WTC11 (cell line): ENCODE measurements around the gene ANXA6. TPM values are rescaled to one million over a fixed set of nuclear protein-coding genes. Genes with fewer than 3 reads are reported as not detected.

Source experiments
- ATAC-seq: fragments of 200-7000 bp; cut with Tn5 transposase; 2 replicates; pipeline ENCODE4 v1.10.0; 2021; ENCODE audit warnings: mild to moderate bottlenecking, moderate library complexity
- CTCF ChIA-PET: fragments of 300-600 bp; sonication (Branson Sonifier 250); formaldehyde crosslinking; loops from one replicate; lab custom pipeline; 2021; ENCODE audit warnings: antibody characterized with exemption; lab: Charles Lee
- POLR2A ChIA-PET: fragments of 350-600 bp; sonication (Branson Sonifier 250); formaldehyde crosslinking; loops from one replicate; lab custom pipeline; 2021; ENCODE audit warnings: antibody characterized with exemption; lab: Charles Lee
- DNase-seq: peaks from one replicate; pipeline ENCODE4 v3.0.0; 2021; ENCODE audit warnings: low spot score
- H3K27ac Mint-ChIP-seq: 2 replicates; pipeline ENCODE4 v1.8.0; 2021; ENCODE audit warnings: mixed read lengths
- H3K27me3 Mint-ChIP-seq: 2 replicates; pipeline ENCODE4 v1.8.0; 2021; ENCODE audit warnings: low read depth, mild to moderate bottlenecking, moderate library complexity, mixed read lengths
- H3K36me3 Mint-ChIP-seq: 2 replicates; pipeline ENCODE4 v1.8.0; 2021; ENCODE audit warnings: mixed read lengths
- H3K4me1 Mint-ChIP-seq: 2 replicates; pipeline ENCODE4 v1.8.0; 2022; ENCODE audit warnings: mixed read lengths
- H3K4me3 Mint-ChIP-seq: 2 replicates; pipeline ENCODE4 v1.8.0; 2021; ENCODE audit warnings: mild to moderate bottlenecking, moderate library complexity, mixed read lengths
- H3K9me3 Mint-ChIP-seq: 2 replicates; pipeline ENCODE4 v1.8.0; 2021; ENCODE audit warnings: mixed read lengths
- ATF6 ChIP-seq: sonication (generic); formaldehyde crosslinking; IDR thresholded peaks from 2 replicates; pipeline ENCODE4 v1.8.1; 2023; ENCODE audit warnings: mild to moderate bottlenecking, missing genetic modification reagents
- CREB1 ChIP-seq: sonication (generic); formaldehyde crosslinking; IDR thresholded peaks from 2 replicates; pipeline ENCODE4 v1.8.0; 2023; ENCODE audit warnings: mild to moderate bottlenecking, missing genetic modification reagents
- CTCF ChIP-seq: fragments of 200-600 bp; IDR thresholded peaks from 2 replicates; pipeline ENCODE4 v1.8.0; 2022; ENCODE audit warnings: antibody characterized with exemption
- ERG ChIP-seq: fragments of 250-450 bp; sonication (Bioruptor Pico); IDR thresholded peaks from 2 replicates; pipeline ENCODE4 v1.8.0; 2021; ENCODE audit warnings: mild to moderate bottlenecking
- ESRRA ChIP-seq: sonication (generic); formaldehyde crosslinking; IDR thresholded peaks from 2 replicates; pipeline ENCODE4 v1.8.1; 2022; ENCODE audit warnings: mild to moderate bottlenecking, missing genetic modification reagents, borderline replicate concordance
- FOXP4 ChIP-seq: sonication (generic); formaldehyde crosslinking; IDR thresholded peaks from 2 replicates; pipeline ENCODE4 v1.8.0; 2022; ENCODE audit warnings: mild to moderate bottlenecking, missing genetic modification reagents
- IRF2 ChIP-seq: sonication (generic); formaldehyde crosslinking; IDR thresholded peaks from 2 replicates; pipeline ENCODE4 v1.8.0; 2022; ENCODE audit warnings: low read depth, missing genetic modification reagents, borderline replicate concordance
- JUN ChIP-seq: sonication (generic); formaldehyde crosslinking; IDR thresholded peaks from 2 replicates; pipeline ENCODE4 v1.8.0; 2023; ENCODE audit warnings: mild to moderate bottlenecking, missing genetic modification reagents
- MLX ChIP-seq: sonication (generic); formaldehyde crosslinking; IDR thresholded peaks from 2 replicates; pipeline ENCODE4 v1.8.1; 2023; ENCODE audit warnings: mild to moderate bottlenecking, missing genetic modification reagents, moderate library complexity
- NR2C2 ChIP-seq: sonication (generic); formaldehyde crosslinking; IDR thresholded peaks from 2 replicates; pipeline ENCODE4 v1.8.0; 2022; ENCODE audit warnings: mild to moderate bottlenecking, missing genetic modification reagents
- NR3C1 ChIP-seq: sonication (generic); formaldehyde crosslinking; conservative IDR thresholded peaks from 2 replicates; pipeline ENCODE4 v1.8.1; 2023; ENCODE audit warnings: low read depth, mild to moderate bottlenecking, missing genetic modification reagents
- PRRX2 ChIP-seq: fragments of 250-450 bp; sonication (Bioruptor Pico); IDR thresholded peaks from 2 replicates; pipeline ENCODE4 v1.8.0; 2021; ENCODE audit warnings: mild to moderate bottlenecking
- RORB ChIP-seq: fragments of 250-450 bp; sonication (Bioruptor Pico); IDR thresholded peaks from 2 replicates; pipeline ENCODE4 v1.9.0; 2021; ENCODE audit warnings: mild to moderate bottlenecking
- SMAD4 ChIP-seq: sonication (generic); formaldehyde crosslinking; IDR thresholded peaks from 2 replicates; pipeline ENCODE4 v1.8.0; 2022; ENCODE audit warnings: mild to moderate bottlenecking, missing genetic modification reagents
- TEAD4 ChIP-seq: sonication (generic); formaldehyde crosslinking; IDR thresholded peaks from 2 replicates; pipeline ENCODE4 v1.8.0; 2022; ENCODE audit warnings: mild to moderate bottlenecking, missing genetic modification reagents
- ZNF121 ChIP-seq: sonication (generic); formaldehyde crosslinking; IDR thresholded peaks from 2 replicates; pipeline ENCODE4 v1.8.0; 2023; ENCODE audit warnings: missing genetic modification reagents
- ZNF138 ChIP-seq: sonication (generic); formaldehyde crosslinking; conservative IDR thresholded peaks from 2 replicates; pipeline ENCODE4 v1.8.1; 2022; ENCODE audit warnings: mild to moderate bottlenecking, moderate library complexity, missing genetic modification reagents
- ZNF232 ChIP-seq: sonication (generic); formaldehyde crosslinking; IDR thresholded peaks from 2 replicates; pipeline ENCODE4 v1.8.0; 2022; ENCODE audit warnings: mild to moderate bottlenecking, missing genetic modification reagents
- ZNF416 ChIP-seq: fragments of 250-450 bp; sonication (Bioruptor Pico); IDR thresholded peaks from 2 replicates; pipeline ENCODE4 v1.9.0; 2021; ENCODE audit warnings: mild to moderate bottlenecking, inconsistent platforms
- ZNF532 ChIP-seq: fragments of 250-450 bp; sonication (Bioruptor Pico); IDR thresholded peaks from 2 replicates; pipeline ENCODE4 v1.9.0; 2021; ENCODE audit warnings: mild to moderate bottlenecking, borderline replicate concordance
- total RNA-seq: library from RNA; stranded (reverse); gene quantifications from 3 replicates; pipeline ENCODE4 v1.2.3, GENCODE V29; 2021

The ANXA6 gene
- total RNA-seq, 1 experiment from 2014 or later, result 92.8 TPM

- ATAC-seq (peak; percentile 80), DNase-seq (peak; percentile 77)
- H3K27me3 Mint-ChIP-seq, result no peaks in the 10 kb centered on the region
- no peaks in the 10 kb centered on the region for H3K9me3 Mint-ChIP-seq
- POLR2A ChIA-PET, result interaction anchor here (1.2 kb wide), 1 partner anchor 10 kb away, joined by 4 read pairs; no protein-coding TSS in a partner anchor
- TF ChIP-seq FOXP4 (no peak), CTCF (peak; percentile 86)
- no peak overlapping the region for H3K4me3 Mint-ChIP-seq
- no peak overlapping the region for H3K27ac Mint-ChIP-seq
- CTCF ChIA-PET, result interaction anchor here (0.6 to 5.5 kb wide), 40 partner anchors 10 to 526 kb away, joined by 3 to 191 read pairs (median 6); partner anchors contain the start of genes ANXA6, CCDC69, DCTN4 and GM2A
- H3K36me3 Mint-ChIP-seq, result peaks cover 39% of the 10 kb centered on the region
- H3K4me1 Mint-ChIP-seq, result peaks cover 1% of the 10 kb centered on the region; the same call in 1 of the 2 replicates
Measured at GRCh38 chr5:151126199-151126645, 31.4 kb downstream of the ANXA6 start.

- TF ChIP-seq NR2C2 (CRISPR knock-in tag) (no peak), ZNF416 (no peak), ATF6 (CRISPR knock-in tag) (no peak), NR3C1 (CRISPR knock-in tag) (no peak), PRRX2 (CRISPR knock-in tag) (no peak), ZNF121 (no peak), ERG (no peak), ESRRA (CRISPR knock-in tag) (no peak), IRF2 (CRISPR knock-in tag) (no peak), ZNF232 (CRISPR knock-in tag) (no peak), TEAD4 (no peak), ZNF532 (CRISPR knock-in tag) (no peak), JUN (CRISPR knock-in tag) (no peak), CREB1 (CRISPR knock-in tag) (no peak), RORB (CRISPR knock-in tag) (no peak), CTCF (no peak), ZNF138 (CRISPR knock-in tag) (no peak), SMAD4 (CRISPR knock-in tag) (no peak), MLX (no peak)
- Mint-ChIP-seq H3K36me3 (peaks cover 31% of the 10 kb centered on the region), H3K27me3 (no peaks in the 10 kb centered on the region), H3K4me1 (no peaks in the 10 kb centered on the region), H3K27ac (no peak overlapping the region), H3K9me3 (no peaks in the 10 kb centered on the region), H3K4me3 (no peak overlapping the region)
- CTCF ChIA-PET, result interaction anchor here (0.6 to 5.5 kb wide), 35 partner anchors 9 to 527 kb away, joined by 3 to 191 read pairs (median 6); partner anchors contain the start of genes ANXA6, CCDC69, DCTN4 and GM2A
- POLR2A ChIA-PET, result interaction anchor here (1.2 kb wide), 1 partner anchor 10 kb away, joined by 4 read pairs; no protein-coding TSS in a partner anchor
- DNase-seq, result no peak
- no peak for ATAC-seq
Measured at GRCh38 chr5:151125421-151125820, 32.2 kb downstream of the ANXA6 start.
